ENCODE measurements around the gene RBM14.

Gene RBM14, protein sequence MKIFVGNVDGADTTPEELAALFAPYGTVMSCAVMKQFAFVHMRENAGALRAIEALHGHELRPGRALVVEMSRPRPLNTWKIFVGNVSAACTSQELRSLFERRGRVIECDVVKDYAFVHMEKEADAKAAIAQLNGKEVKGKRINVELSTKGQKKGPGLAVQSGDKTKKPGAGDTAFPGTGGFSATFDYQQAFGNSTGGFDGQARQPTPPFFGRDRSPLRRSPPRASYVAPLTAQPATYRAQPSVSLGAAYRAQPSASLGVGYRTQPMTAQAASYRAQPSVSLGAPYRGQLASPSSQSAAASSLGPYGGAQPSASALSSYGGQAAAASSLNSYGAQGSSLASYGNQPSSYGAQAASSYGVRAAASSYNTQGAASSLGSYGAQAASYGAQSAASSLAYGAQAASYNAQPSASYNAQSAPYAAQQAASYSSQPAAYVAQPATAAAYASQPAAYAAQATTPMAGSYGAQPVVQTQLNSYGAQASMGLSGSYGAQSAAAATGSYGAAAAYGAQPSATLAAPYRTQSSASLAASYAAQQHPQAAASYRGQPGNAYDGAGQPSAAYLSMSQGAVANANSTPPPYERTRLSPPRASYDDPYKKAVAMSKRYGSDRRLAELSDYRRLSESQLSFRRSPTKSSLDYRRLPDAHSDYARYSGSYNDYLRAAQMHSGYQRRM

DNA sequence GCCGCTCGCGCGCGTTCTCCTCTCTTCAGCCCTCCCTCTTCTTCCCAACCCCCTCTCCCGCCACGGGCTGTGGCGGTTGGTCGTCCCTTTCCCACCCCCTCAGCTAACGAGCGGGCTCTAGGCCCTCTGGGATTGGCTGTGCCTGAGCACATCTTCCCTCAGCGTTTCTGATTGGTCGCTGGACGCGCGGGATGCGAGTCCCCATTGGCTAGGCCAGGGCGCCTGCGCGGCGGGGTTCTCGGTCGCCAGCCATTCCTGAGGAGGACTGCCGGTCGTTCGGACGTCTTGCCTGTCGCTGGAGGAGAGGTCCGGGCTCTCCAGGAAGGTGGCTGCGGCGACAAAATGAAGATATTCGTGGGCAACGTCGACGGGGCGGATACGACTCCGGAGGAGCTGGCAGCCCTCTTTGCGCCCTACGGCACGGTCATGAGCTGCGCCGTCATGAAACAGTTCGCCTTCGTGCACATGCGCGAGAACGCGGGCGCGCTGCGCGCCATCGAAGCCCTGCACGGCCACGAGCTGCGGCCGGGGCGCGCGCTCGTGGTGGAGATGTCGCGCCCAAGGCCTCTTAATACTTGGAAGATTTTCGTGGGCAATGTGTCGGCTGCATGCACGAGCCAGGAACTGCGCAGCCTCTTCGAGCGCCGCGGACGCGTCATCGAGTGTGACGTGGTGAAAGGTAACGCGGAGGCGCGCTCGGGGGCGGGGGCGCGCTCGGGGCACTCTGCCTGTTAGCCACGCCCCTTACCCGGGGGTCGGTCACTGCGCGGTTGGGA, at the start of gene RBM14:
RBM14 (plus strand) TSS at position 252 of the 776 bp plus-strand sequence; CDS start at position 343, 91 bp downstream.
- Histone ChIP-seq H3K4me3 (peak within 1 kb of the TSS; percentile 98), H3K9ac (ENCODE audit: insufficient read length) (peak within 1 kb of the TSS; percentile 99), H3K27ac (peak within 1 kb of the TSS; percentile 98), H3K9me3 (ENCODE audit: low read depth, low read length) (no peaks in the 10 kb centered on the region), H3K36me3 (ENCODE audit: insufficient read depth, low read length) (peaks cover 38% of the 10 kb centered on the region)
- DNase-seq (ENCODE audit: low read depth, low spot score) = peak; percentile 96
- TF ChIP-seq FOXP2 (optimal IDR thresholded peaks at IDR 0.05; ENCODE audit: control extremely low read depth, extremely low read length, insufficient read depth) (peak; percentile 48), EZH2 (IDR thresholded peaks at IDR 0.05) (no peak), POLR2AphosphoS5 (IDR thresholded peaks at IDR 0.05; ENCODE audit: borderline replicate concordance, low read depth, low read length) (peak; percentile 99)

DNA sequence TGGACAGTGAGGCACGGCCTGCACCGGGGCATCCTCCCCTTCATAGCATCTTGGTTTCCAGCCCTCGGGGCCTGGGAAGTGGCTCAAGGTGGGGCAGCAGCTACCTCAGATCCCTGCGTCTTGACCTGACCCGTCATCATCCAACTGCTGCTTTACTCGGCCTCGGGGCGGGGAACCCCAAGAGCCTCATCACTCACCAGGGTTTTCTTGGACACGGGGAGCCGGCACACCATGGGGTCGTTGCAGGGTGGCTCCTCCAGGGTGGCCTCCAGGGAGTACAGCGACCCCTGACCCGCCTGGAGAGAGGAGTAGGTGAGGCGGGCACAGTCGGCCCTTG, 48.7 kb upstream of the RBM14 start:
- no peaks in the 10 kb centered on the region for H3K9me3 ChIP-seq (ENCODE audit: low read depth, low read length)
- H3K4me3 ChIP-seq = peak overlapping the region; percentile 78
- no peak for DNase-seq (ENCODE audit: low read depth, low spot score)
- H3K9ac ChIP-seq (ENCODE audit: insufficient read length) = no peak overlapping the region
- TF ChIP-seq POLR2AphosphoS5 (IDR thresholded peaks at IDR 0.05; ENCODE audit: borderline replicate concordance, low read depth, low read length) (no peak), EZH2 (IDR thresholded peaks at IDR 0.05) (no peak), FOXP2 (optimal IDR thresholded peaks at IDR 0.05; ENCODE audit: control extremely low read depth, extremely low read length, insufficient read depth) (no peak)
- H3K36me3 ChIP-seq (ENCODE audit: insufficient read depth, low read length) = no peaks in the 10 kb centered on the region
- no peak overlapping the region for H3K27ac ChIP-seq

DNA sequence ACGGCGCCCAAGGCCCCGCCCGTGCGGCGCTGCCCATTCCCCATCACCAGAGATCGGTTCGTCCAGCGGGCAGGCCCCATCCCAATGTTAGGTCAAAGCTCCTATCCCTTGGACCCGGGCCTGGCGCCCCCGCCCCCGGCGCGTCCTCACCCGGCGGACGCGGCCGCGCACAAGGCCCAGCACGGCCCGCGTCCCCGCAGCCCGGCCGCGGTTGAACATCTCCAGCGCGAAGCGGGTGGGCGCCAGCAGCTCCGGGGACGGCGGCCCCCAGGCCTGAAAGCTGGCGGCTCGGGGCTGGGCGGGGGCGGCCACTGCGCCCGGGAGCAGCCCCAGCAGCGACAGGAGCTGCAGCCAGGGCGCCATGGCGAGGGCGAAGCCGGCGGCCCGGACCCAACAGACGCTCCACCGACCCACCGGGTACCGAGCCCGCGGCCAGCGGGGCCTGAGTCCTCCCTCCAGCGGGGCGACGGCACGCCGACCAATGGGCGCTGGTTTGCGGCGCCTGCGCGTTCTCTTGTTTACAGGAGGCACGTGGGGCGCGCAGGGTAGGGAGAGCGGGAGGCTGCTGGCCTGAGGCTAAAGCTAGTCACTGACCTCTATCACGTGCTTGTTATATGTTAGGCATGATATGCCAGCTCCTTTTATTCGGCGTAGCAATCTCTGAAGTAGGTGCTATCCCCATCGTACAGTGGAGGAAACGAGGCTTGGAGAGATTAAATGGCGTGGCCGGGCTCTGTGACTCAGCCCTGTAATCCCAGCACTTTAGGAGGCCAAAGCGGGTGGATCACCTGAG, 48.1 kb upstream of the RBM14 start, which contains the start of gene CTSF:
CTSF (minus strand) TSS at position 483 of the 793 bp plus-strand sequence; CDS start at position 363, 120 bp downstream.
- Histone ChIP-seq H3K9ac (ENCODE audit: insufficient read length) (no peak within 1 kb of the TSS), H3K9me3 (ENCODE audit: low read depth, low read length) (no peaks in the 10 kb centered on the region), H3K36me3 (ENCODE audit: insufficient read depth, low read length) (no peaks in the 10 kb centered on the region), H3K4me3 (peak within 1 kb of the TSS; percentile 78), H3K27ac (no peak within 1 kb of the TSS)
- TF ChIP-seq EZH2 (IDR thresholded peaks at IDR 0.05) (no peak), POLR2AphosphoS5 (IDR thresholded peaks at IDR 0.05; ENCODE audit: borderline replicate concordance, low read depth, low read length) (peak; percentile 64; the same call in 1 of the 2 replicates)
- DNase-seq (ENCODE audit: low read depth, low spot score) = no peak

DNA sequence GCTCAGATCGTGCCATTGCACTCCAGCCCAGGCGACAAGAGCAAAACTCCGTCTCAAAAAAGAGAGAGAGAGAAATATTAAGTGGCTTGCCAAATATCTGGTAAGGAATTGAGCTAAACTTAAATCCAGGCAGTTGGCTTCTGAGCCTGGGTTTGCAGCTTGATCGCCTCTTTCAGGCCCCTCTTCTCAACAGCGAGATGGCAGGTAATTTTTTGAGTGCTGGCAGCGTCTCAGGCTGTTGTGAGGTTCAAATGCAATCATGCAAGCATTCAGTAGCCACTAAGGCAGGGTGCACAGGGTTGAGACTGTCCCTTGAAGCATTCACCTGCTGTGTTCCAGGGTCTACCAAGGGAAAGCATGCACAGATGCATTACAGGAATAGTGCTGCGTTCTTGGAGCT, 47.4 kb upstream of the RBM14 start:
- TF ChIP-seq POLR2AphosphoS5 (IDR thresholded peaks at IDR 0.05; ENCODE audit: borderline replicate concordance, low read depth, low read length) (no peak), EZH2 (IDR thresholded peaks at IDR 0.05) (no peak), FOXP2 (optimal IDR thresholded peaks at IDR 0.05; ENCODE audit: control extremely low read depth, extremely low read length, insufficient read depth) (no peak)

DNA sequence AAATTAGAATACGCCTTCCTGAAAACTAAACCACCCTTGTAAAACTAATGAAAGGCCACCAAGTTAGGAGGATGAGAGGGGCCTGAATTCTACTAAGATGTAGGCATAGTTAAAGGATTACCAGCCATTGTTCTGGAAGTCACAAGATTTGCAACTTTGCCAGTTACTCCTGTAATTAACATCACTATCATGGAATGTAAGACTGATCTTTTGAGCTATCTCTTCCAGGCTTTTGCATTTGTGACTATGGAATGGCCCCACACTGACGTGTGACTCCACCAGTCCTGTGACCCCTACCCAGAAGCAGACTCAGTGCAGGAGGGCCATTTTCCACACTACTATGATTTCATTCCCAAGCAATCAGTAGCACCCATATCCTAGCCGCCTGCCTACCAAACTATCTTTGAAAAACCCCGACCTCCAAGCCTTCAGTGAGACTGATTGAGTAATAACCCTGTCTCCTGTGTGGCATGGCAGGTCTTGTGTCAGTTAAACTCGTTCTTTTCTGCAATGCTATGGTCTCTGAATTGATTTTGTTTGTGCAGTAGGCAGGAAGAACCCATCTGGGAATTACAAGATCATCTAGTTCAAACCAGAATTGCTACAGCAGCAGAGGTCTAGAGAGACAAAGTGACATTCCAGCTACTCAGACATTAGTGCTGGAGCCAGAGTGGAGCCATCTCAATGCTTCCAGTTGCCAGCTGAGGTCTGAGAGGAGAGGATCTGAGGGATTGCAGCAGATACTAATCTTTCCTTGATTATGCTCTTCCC, 46.2 kb upstream of the RBM14 start:
- no peak for DNase-seq (ENCODE audit: low read depth, low spot score)
- Histone ChIP-seq H3K9me3 (ENCODE audit: low read depth, low read length) (no peaks in the 10 kb centered on the region), H3K36me3 (ENCODE audit: insufficient read depth, low read length) (no peaks in the 10 kb centered on the region), H3K27ac (no peak overlapping the region), H3K9ac (ENCODE audit: insufficient read length) (no peak overlapping the region), H3K4me3 (no peak overlapping the region)
- TF ChIP-seq FOXP2 (optimal IDR thresholded peaks at IDR 0.05; ENCODE audit: control extremely low read depth, extremely low read length, insufficient read depth) = no peak
- no peak for TF ChIP-seq POLR2AphosphoS5 (IDR thresholded peaks at IDR 0.05; ENCODE audit: borderline replicate concordance, low read depth, low read length)
- TF ChIP-seq EZH2 (IDR thresholded peaks at IDR 0.05) = no peak

More for the DNA sequence above, 47.4 kb upstream of the RBM14 start:
- Histone ChIP-seq H3K4me3 (no peak overlapping the region), H3K36me3 (ENCODE audit: insufficient read depth, low read length) (no peaks in the 10 kb centered on the region), H3K9me3 (ENCODE audit: low read depth, low read length) (no peaks in the 10 kb centered on the region), H3K9ac (ENCODE audit: insufficient read length) (no peak overlapping the region), H3K27ac (no peak overlapping the region)
- DNase-seq (ENCODE audit: low read depth, low spot score) = no peak

DNA sequence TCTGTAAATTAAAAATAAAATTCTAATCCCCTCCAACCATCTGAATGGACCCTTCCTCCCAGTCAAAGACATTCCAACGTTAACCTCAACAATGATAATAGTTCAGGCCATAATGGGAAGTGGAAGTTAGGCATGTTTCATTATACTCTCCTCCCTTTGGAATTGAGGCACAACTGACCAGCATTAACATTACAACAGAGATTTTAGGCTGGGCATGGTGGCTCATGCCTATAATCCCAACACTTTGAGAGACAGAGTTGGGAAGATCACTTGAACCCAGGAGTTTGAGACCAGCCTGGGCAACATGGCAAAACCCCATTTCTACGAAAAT, 45.6 kb upstream of the RBM14 start:
- no peak overlapping the region for H3K9ac ChIP-seq (ENCODE audit: insufficient read length)
- no peaks in the 10 kb centered on the region for H3K36me3 ChIP-seq (ENCODE audit: insufficient read depth, low read length)
- no peak overlapping the region for H3K4me3 ChIP-seq
- H3K9me3 ChIP-seq (ENCODE audit: low read depth, low read length) = no peaks in the 10 kb centered on the region
- H3K27ac ChIP-seq = no peak overlapping the region
- no peak for TF ChIP-seq FOXP2 (optimal IDR thresholded peaks at IDR 0.05; ENCODE audit: control extremely low read depth, extremely low read length, insufficient read depth)
- no peak for TF ChIP-seq POLR2AphosphoS5 (IDR thresholded peaks at IDR 0.05; ENCODE audit: borderline replicate concordance, low read depth, low read length)
- TF ChIP-seq EZH2 (IDR thresholded peaks at IDR 0.05) = no peak
- DNase-seq (ENCODE audit: low read depth, low spot score) = no peak

DNA sequence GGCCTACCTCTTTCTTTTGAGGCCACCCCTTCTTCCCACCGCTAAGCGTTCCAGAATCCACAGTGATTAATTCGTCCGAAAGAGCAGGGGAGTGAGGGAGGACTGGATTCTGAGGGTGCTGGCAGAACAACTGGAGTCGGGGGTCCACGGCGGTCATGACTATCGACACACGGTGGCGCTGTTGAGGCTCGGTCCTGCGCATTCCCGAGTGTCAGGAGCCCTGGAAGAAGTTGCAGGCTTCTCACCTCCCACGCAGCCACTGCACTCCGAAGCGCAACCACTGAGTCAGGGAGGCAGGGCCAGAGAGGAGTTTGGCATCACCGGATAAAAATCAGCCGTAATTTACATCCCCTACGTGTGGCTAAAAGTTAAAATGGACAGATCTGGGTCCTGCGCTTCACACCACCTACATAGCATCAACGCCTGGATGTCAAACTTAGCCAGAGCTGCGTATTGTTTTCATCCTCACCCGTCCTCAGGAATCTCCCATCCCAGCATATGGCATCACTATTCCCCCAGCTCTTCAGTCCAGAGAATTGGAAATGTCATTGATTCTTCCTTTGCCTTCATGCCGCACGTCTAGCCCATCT, 37.3 kb upstream of the RBM14 start:
- H3K36me3 ChIP-seq (ENCODE audit: insufficient read depth, low read length) = no peaks in the 10 kb centered on the region
- H3K27ac ChIP-seq = no peak overlapping the region
- TF ChIP-seq POLR2AphosphoS5 (IDR thresholded peaks at IDR 0.05; ENCODE audit: borderline replicate concordance, low read depth, low read length) (no peak), FOXP2 (optimal IDR thresholded peaks at IDR 0.05; ENCODE audit: control extremely low read depth, extremely low read length, insufficient read depth) (no peak), EZH2 (IDR thresholded peaks at IDR 0.05) (no peak)
- H3K4me3 ChIP-seq = no peak overlapping the region; the same call in 1 of the 2 replicates
- DNase-seq (ENCODE audit: low read depth, low spot score) = no peak
- no peak overlapping the region for H3K9ac ChIP-seq (ENCODE audit: insufficient read length)
- H3K9me3 ChIP-seq (ENCODE audit: low read depth, low read length) = no peaks in the 10 kb centered on the region

All from SK-N-MC (cell line).